ENCODE results near the gene PPM1B. TPM values are rescaled to one million over a fixed set of nuclear protein-coding genes. Genes with fewer than 3 reads are reported as not detected.
A peak's percentile ranks its signal among the peaks of the same experiment; 100 is the strongest.

The PPM1B gene
- total and polyA plus RNA-seq, 9 of the 15 experiments (the other 6 are each of a cell fraction or from before 2014, with no cell fraction given), result 8.9 to 44.0 (median 28.6) TPM

DNA sequence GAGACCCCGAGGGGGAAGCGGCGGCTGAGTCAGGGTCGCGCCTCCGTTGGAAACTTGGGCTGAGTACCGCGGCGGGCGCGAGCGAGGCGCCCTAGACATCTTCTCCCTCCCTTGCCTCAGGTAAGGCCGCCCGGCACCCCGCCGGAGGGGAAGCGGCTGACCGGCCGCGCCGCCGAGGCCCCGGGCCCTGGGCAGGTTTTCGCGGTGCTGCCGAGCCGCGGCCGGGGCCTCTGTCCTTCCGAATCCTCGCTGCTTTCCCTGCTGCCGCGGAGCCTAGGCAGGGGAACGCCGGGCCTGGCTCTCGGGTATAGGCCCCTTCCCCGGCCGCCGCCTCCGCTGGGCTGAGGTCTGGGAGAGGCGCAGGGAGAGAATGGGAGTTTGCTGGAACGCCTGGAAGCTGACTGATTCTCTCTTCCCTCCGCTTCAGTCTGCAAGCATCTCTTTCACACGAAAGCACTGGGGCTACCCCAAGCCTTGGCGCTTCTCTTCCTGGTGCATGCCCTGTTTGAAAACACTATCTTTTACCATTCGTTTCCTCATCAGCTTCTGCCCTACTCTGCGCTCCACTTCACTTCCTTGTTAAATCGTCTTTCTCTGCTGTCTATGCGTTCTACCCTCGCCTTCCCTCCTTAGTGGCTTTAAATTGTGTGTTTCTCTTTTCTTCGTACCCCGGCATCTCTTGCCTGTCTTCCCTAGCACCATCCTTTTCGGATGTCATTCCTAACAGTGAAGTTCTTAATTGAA is 652 bp downstream of the PPM1B start (continued):
- TF ChIP-seq POLR3A (IDR thresholded peaks at IDR 0.05; ENCODE audit: borderline replicate concordance, extremely low read depth, insufficient read depth, insufficient read length) (no peak), FOXP1 (CRISPR knock-in tag; IDR thresholded peaks at IDR 0.05) (no peak), KDM5B (IDR thresholded peaks at IDR 0.05; ENCODE audit: insufficient replicate concordance, low read depth, low read length) (no peak), HDAC1 (IDR thresholded peaks at IDR 0.05) (peak in 1 of 2 experiments; percentile 94; a peak in 2 of 4 replicates), NEUROD1 (IDR thresholded peaks at IDR 0.05; ENCODE audit: borderline replicate concordance, low read depth, low read length, partially characterized antibody) (no peak), RAD51 (IDR thresholded peaks at IDR 0.05; ENCODE audit: borderline replicate concordance, low read depth) (no peak), HDAC3 (IDR thresholded peaks at IDR 0.05; ENCODE audit: borderline replicate concordance, partially characterized antibody) (no peak), HLTF (IDR thresholded peaks at IDR 0.05) (no peak), BRD9 (IDR thresholded peaks at IDR 0.05; ENCODE audit: low read depth, partially characterized antibody) (no peak), IFI16 (CRISPR knock-in tag; IDR thresholded peaks at IDR 0.05) (no peak), EP300 (IDR thresholded peaks at IDR 0.05; ENCODE audit: low read length) (no peak), MTA1 (IDR thresholded peaks at IDR 0.05; ENCODE audit: borderline replicate concordance) (peak; percentile 53; the same call in 1 of the 2 replicates)
- TF ChIP-seq, protein P1, sequence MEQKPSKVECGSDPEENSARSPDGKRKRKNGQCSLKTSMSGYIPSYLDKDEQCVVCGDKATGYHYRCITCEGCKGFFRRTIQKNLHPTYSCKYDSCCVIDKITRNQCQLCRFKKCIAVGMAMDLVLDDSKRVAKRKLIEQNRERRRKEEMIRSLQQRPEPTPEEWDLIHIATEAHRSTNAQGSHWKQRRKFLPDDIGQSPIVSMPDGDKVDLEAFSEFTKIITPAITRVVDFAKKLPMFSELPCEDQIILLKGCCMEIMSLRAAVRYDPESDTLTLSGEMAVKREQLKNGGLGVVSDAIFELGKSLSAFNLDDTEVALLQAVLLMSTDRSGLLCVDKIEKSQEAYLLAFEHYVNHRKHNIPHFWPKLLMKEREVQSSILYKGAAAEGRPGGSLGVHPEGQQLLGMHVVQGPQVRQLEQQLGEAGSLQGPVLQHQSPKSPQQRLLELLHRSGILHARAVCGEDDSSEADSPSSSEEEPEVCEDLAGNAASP (IDR thresholded peaks at IDR 0.05), result no peak
- TF ChIP-seq, protein P2, sequence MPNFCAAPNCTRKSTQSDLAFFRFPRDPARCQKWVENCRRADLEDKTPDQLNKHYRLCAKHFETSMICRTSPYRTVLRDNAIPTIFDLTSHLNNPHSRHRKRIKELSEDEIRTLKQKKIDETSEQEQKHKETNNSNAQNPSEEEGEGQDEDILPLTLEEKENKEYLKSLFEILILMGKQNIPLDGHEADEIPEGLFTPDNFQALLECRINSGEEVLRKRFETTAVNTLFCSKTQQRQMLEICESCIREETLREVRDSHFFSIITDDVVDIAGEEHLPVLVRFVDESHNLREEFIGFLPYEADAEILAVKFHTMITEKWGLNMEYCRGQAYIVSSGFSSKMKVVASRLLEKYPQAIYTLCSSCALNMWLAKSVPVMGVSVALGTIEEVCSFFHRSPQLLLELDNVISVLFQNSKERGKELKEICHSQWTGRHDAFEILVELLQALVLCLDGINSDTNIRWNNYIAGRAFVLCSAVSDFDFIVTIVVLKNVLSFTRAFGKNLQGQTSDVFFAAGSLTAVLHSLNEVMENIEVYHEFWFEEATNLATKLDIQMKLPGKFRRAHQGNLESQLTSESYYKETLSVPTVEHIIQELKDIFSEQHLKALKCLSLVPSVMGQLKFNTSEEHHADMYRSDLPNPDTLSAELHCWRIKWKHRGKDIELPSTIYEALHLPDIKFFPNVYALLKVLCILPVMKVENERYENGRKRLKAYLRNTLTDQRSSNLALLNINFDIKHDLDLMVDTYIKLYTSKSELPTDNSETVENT (CRISPR knock-in tag; IDR thresholded peaks at IDR 0.05), result no peak
- TF ChIP-seq, protein P3, sequence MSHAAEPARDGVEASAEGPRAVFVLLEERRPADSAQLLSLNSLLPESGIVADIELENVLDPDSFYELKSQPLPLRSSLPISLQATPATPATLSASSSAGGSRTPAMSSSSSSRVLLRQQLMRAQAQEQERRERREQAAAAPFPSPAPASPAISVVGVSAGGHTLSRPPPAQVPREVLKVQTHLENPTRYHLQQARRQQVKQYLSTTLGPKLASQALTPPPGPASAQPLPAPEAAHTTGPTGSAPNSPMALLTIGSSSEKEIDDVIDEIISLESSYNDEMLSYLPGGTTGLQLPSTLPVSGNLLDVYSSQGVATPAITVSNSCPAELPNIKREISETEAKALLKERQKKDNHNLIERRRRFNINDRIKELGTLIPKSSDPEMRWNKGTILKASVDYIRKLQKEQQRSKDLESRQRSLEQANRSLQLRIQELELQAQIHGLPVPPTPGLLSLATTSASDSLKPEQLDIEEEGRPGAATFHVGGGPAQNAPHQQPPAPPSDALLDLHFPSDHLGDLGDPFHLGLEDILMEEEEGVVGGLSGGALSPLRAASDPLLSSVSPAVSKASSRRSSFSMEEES (CRISPR knock-in tag; IDR thresholded peaks at IDR 0.05), result no peak
- TF ChIP-seq, protein P4, sequence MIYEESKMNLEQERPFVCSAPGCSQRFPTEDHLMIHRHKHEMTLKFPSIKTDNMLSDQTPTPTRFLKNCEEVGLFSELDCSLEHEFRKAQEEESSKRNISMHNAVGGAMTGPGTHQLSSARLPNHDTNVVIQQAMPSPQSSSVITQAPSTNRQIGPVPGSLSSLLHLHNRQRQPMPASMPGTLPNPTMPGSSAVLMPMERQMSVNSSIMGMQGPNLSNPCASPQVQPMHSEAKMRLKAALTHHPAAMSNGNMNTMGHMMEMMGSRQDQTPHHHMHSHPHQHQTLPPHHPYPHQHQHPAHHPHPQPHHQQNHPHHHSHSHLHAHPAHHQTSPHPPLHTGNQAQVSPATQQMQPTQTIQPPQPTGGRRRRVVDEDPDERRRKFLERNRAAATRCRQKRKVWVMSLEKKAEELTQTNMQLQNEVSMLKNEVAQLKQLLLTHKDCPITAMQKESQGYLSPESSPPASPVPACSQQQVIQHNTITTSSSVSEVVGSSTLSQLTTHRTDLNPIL (CRISPR knock-in tag; IDR thresholded peaks at IDR 0.05), result no peak
- TF ChIP-seq, protein P5, sequence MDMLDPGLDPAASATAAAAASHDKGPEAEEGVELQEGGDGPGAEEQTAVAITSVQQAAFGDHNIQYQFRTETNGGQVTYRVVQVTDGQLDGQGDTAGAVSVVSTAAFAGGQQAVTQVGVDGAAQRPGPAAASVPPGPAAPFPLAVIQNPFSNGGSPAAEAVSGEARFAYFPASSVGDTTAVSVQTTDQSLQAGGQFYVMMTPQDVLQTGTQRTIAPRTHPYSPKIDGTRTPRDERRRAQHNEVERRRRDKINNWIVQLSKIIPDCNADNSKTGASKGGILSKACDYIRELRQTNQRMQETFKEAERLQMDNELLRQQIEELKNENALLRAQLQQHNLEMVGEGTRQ (CRISPR knock-in tag; IDR thresholded peaks at IDR 0.05), result no peak

All from K562 (cell line).